ENCODE results near the gene APBB3.

DNA sequence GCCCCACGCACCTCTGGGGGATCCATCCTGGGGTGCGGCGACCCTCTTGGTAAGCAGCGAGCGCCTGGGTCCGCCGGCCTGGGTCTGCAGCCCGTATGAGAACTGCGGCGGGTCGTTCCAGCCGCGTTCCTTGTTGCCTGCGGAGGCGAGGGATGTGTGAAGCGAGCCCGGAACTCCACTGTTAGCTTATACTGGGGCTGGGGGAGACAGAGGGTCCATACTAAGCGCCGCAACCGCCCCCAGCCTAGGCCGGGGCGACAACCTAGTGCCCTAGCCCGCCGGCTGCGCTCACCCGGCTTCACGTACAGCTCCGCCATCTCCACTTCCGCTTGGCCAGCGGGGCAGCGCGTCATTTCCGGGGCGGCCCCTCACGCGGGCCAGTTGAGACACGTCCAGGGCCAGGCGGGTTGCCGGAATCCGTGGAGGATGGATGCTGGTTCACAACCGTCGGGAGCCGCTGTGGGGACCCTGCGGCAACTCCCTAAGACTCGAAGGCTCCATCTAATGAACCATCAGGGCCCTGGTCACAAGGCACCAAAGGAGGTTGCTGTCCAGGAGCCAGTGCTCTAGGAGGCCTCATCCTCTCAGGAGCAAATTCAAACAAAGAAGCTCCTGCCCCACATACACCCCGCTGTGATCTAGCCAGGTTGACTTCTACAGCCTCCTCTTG, 7.1 kb downstream of the APBB3 start, which contains the start of gene SRA1:
- TF ChIP-seq SP1 (IDR thresholded peaks at IDR 0.05), result no peak
- no peak for TF ChIP-seq ARNT (IDR thresholded peaks at IDR 0.05)
- TF ChIP-seq BHLHE40 (IDR thresholded peaks at IDR 0.05; ENCODE audit: borderline replicate concordance), result no peak
